ENCODE data around the gene CGN.

GRCh38 chr1:151562661-151563060, 51.5 kb downstream of the CGN start:
- TF ChIP-seq CTCF (tag by site-specific recombination; IDR thresholded peaks at IDR 0.05) (no peak), ZNF239 (tag by site-specific recombination; IDR thresholded peaks at IDR 0.05) (no peak), YY2 (tag by site-specific recombination; IDR thresholded peaks at IDR 0.05) (no peak), ZNF776 (tag by site-specific recombination; IDR thresholded peaks at IDR 0.05; ENCODE audit: borderline replicate concordance) (no peak)
- TF ChIP-seq, protein P1, sequence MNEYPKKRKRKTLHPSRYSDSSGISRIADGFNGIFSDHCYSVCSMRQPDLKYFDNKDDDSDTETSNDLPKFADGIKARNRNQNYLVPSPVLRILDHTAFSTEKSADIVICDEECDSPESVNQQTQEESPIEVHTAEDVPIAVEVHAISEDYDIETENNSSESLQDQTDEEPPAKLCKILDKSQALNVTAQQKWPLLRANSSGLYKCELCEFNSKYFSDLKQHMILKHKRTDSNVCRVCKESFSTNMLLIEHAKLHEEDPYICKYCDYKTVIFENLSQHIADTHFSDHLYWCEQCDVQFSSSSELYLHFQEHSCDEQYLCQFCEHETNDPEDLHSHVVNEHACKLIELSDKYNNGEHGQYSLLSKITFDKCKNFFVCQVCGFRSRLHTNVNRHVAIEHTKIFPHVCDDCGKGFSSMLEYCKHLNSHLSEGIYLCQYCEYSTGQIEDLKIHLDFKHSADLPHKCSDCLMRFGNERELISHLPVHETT (tag by site-specific recombination; IDR thresholded peaks at IDR 0.05) = no peak

Measured in HEK293 (cell line).